Measurements from ENCODE around the gene ACMSD.

DNA sequence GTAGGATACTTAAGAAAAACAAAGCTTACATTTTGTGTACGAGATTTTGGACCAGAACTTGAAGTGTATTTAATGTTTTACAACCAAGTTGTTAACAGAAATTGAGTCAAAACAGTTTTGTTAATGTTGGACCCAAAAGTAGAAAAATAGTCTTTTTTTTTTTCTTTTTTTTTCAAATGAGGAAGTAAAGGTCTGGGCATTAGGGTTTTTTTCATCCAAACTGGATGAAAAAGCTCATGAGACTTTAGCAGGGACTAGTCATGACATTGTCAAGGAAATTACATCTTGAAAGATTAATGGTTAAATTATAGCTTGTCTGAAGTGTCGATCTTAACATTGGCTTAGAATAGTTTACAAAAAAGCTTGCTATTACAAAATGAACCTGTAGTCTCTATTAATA, 112.5 kb downstream of the ACMSD start:
- TF ChIP-seq, protein P1, sequence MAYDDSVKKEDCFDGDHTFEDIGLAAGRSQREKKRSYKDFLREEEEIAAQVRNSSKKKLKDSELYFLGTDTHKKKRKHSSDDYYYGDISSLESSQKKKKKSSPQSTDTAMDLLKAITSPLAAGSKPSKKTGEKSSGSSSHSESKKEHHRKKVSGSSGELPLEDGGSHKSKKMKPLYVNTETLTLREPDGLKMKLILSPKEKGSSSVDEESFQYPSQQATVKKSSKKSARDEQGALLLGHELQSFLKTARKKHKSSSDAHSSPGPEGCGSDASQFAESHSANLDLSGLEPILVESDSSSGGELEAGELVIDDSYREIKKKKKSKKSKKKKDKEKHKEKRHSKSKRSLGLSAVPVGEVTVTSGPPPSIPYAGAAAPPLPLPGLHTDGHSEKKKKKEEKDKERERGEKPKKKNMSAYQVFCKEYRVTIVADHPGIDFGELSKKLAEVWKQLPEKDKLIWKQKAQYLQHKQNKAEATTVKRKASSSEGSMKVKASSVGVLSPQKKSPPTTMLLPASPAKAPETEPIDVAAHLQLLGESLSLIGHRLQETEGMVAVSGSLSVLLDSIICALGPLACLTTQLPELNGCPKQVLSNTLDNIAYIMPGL (CRISPR knock-in tag; IDR thresholded peaks at IDR 0.05; ENCODE audit: borderline replicate concordance in 1 of 2, low read depth in 1 of 2) = no peak
- TF ChIP-seq, protein P2, sequence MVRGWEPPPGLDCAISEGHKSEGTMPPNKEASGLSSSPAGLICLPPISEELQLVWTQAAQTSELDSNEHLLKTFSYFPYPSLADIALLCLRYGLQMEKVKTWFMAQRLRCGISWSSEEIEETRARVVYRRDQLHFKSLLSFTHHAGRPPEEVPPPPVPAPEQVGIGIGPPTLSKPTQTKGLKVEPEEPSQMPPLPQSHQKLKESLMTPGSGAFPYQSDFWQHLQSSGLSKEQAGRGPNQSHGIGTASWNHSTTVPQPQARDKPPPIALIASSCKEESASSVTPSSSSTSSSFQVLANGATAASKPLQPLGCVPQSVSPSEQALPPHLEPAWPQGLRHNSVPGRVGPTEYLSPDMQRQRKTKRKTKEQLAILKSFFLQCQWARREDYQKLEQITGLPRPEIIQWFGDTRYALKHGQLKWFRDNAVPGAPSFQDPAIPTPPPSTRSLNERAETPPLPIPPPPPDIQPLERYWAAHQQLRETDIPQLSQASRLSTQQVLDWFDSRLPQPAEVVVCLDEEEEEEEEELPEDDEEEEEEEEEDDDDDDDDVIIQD (CRISPR knock-in tag; IDR thresholded peaks at IDR 0.05; ENCODE audit: low read depth) = no peak
